Activated CD4-positive, alpha-beta T cell treated with anti-CD3 and anti-CD28 coated beads for 48 hours (primary cell): ENCODE data around the gene ANO3.

Experiments
- DNase-seq: peaks from one replicate; pipeline ENCODE4 v3.0.0-alpha.2; 2020

ANO3 gene

GRCh38 chr11:26365284-26365683, 33.4 kb downstream of the ANO3 start:
- no peak for DNase-seq

GRCh38 chr11:26377619-26378018, 45.7 kb downstream of the ANO3 start:
- DNase-seq, result no peak

GRCh38 chr11:26399336-26399735, 67.4 kb downstream of the ANO3 start:
- DNase-seq, result no peak

- no peak for DNase-seq
Measured at GRCh38 chr11:26410706-26411366, 78.9 kb downstream of the ANO3 start.

- DNase-seq, result no peak
Measured at GRCh38 chr11:26412955-26413354, 81.0 kb downstream of the ANO3 start.

- DNase-seq, result no peak
Measured at GRCh38 chr11:26418386-26418912, 86.5 kb downstream of the ANO3 start.

- DNase-seq, result no peak
Measured at GRCh38 chr11:26420331-26420730, 88.4 kb downstream of the ANO3 start.

GRCh38 chr11:26424255-26424654, 92.3 kb downstream of the ANO3 start:
- no peak for DNase-seq

- no peak for DNase-seq
Measured at GRCh38 chr11:26439854-26440253, 107.9 kb downstream of the ANO3 start.

- DNase-seq, result no peak
Measured at GRCh38 chr11:26442131-26442530, 110.2 kb downstream of the ANO3 start.

GRCh38 chr11:26443617-26444016, 111.7 kb downstream of the ANO3 start:
- no peak for DNase-seq

GRCh38 chr11:26457636-26458035, 125.7 kb downstream of the ANO3 start:
- no peak for DNase-seq

GRCh38 chr11:26465274-26465673, 133.3 kb downstream of the ANO3 start:
- no peak for DNase-seq

- DNase-seq, result no peak
Measured at GRCh38 chr11:26467506-26467905, 135.6 kb downstream of the ANO3 start.

- DNase-seq, result no peak
Measured at GRCh38 chr11:26470992-26471391, 139.1 kb downstream of the ANO3 start.

- DNase-seq, result no peak
Measured at GRCh38 chr11:26473216-26474194, 141.6 kb downstream of the ANO3 start.

- DNase-seq, result no peak
Measured at GRCh38 chr11:26474401-26474800, 142.5 kb downstream of the ANO3 start.

GRCh38 chr11:26477396-26477795, 145.5 kb downstream of the ANO3 start:
- no peak for DNase-seq

GRCh38 chr11:26478710-26479109, 146.8 kb downstream of the ANO3 start:
- DNase-seq, result no peak

GRCh38 chr11:26480041-26480440, 148.1 kb downstream of the ANO3 start:
- DNase-seq, result no peak

GRCh38 chr11:26483108-26483507, 151.2 kb downstream of the ANO3 start:
- DNase-seq, result no peak

GRCh38 chr11:26490546-26490945, 158.6 kb downstream of the ANO3 start:
- no peak for DNase-seq

GRCh38 chr11:26493616-26494015, 161.7 kb downstream of the ANO3 start:
- no peak for DNase-seq

- DNase-seq, result no peak
Measured at GRCh38 chr11:26507229-26507628, 175.3 kb downstream of the ANO3 start.
